GM19238 (cell line): ENCODE data around the gene MPPED1.

ENCODE experiments used
- DNase-seq: peaks from one replicate; pipeline ENCODE4 v3.0.0; 2011; ENCODE audit warnings: low spot score; ENCODE audit not compliant: insufficient read length

The MPPED1 gene

GRCh38 chr22:43411869-43412807, at the start of gene MPPED1:
TSS of gene MPPED1 (plus strand) at chr22:43412014. CDS start at chr22:43424986, 12,972 bp downstream.
- no peak for DNase-seq

GRCh38 chr22:43363315-43364168, 48.3 kb upstream of the MPPED1 start:
- no peak for DNase-seq

GRCh38 chr22:43364169-43364435, 47.7 kb upstream of the MPPED1 start:
- no peak for DNase-seq

GRCh38 chr22:43365715-43366440, 45.9 kb upstream of the MPPED1 start:
- no peak for DNase-seq

GRCh38 chr22:43370036-43370435, 41.8 kb upstream of the MPPED1 start:
- DNase-seq, result no peak

GRCh38 chr22:43375951-43376455, 35.8 kb upstream of the MPPED1 start:
- DNase-seq, result no peak

GRCh38 chr22:43376765-43377547, 34.9 kb upstream of the MPPED1 start:
- DNase-seq, result peak; percentile 44

- DNase-seq, result no peak
Observed at GRCh38 chr22:43377548-43377895, 34.3 kb upstream of the MPPED1 start.

- DNase-seq, result peak; percentile 53
Observed at GRCh38 chr22:43377896-43378704, 33.7 kb upstream of the MPPED1 start.

GRCh38 chr22:43381693-43382092, 30.1 kb upstream of the MPPED1 start:
- DNase-seq, result peak; percentile 48

- no peak for DNase-seq
Observed at GRCh38 chr22:43384863-43385262, 27.0 kb upstream of the MPPED1 start.

GRCh38 chr22:43385770-43386641, 25.8 kb upstream of the MPPED1 start:
- peak; percentile 80 for DNase-seq

GRCh38 chr22:43387815-43388214, 24.0 kb upstream of the MPPED1 start:
- DNase-seq, result no peak

GRCh38 chr22:43388420-43388851, 23.4 kb upstream of the MPPED1 start:
- DNase-seq, result peak; percentile 76

- no peak for DNase-seq
Observed at GRCh38 chr22:43389227-43389836, 22.5 kb upstream of the MPPED1 start.

- no peak for DNase-seq
Observed at GRCh38 chr22:43390166-43390565, 21.6 kb upstream of the MPPED1 start.

GRCh38 chr22:43390872-43391271, 20.9 kb upstream of the MPPED1 start:
- DNase-seq, result no peak

- no peak for DNase-seq
Observed at GRCh38 chr22:43391306-43391705, 20.5 kb upstream of the MPPED1 start.
